NB4 (cell line): ENCODE data around the gene MADD.

ENCODE experiments used
- CTCF ChIP-seq: IDR thresholded peaks from one replicate; pipeline ENCODE4 v1.5.1; 2012; ENCODE audit warnings: low read depth, low read length
- MAX ChIP-seq: IDR thresholded peaks from 2 replicates; pipeline ENCODE4 v1.6.1; 2011; ENCODE audit warnings: low read depth, low read length
- MYC ChIP-seq: IDR thresholded peaks from 2 replicates; pipeline ENCODE4 v1.6.1; 2011; ENCODE audit warnings: low read depth, low read length
- POLR2A ChIP-seq: IDR thresholded peaks from 2 replicates; pipeline ENCODE4 v1.6.1; 2011; ENCODE audit warnings: mild to moderate bottlenecking; ENCODE audit not compliant: insufficient read length; ENCODE audit errors: extremely low read depth

- TF ChIP-seq CTCF: no peak
- no peak for TF ChIP-seq POLR2A
- no peak for TF ChIP-seq MAX
- no peak for TF ChIP-seq MYC
These were observed 90.4 kb downstream of the MADD start for GRCh38 chr11:47360341-47360740.
